HepG2 (cell line): ENCODE measurements around the gene CDT1. TPM values are rescaled to one million over a fixed set of nuclear protein-coding genes. Genes with fewer than 3 reads are reported as not detected.

Experiments used
- NFYB ChIP-seq: sonication (generic); formaldehyde crosslinking; IDR thresholded peaks from 2 replicates; pipeline ENCODE4 v1.4.0; 2020; ENCODE audit warnings: missing genetic modification reagents
- RORA ChIP-seq: sonication (generic); formaldehyde crosslinking; IDR thresholded peaks from 2 replicates; pipeline ENCODE4 v1.5.0; 2020; ENCODE audit warnings: mild to moderate bottlenecking, missing genetic modification reagents, moderate library complexity
- SRY ChIP-seq: sonication (generic); formaldehyde crosslinking; IDR thresholded peaks from 2 replicates; pipeline ENCODE4 v1.8.0; 2022; ENCODE audit warnings: mild to moderate bottlenecking, missing genetic modification reagents
- THAP11 ChIP-seq: IDR thresholded peaks from 2 replicates; pipeline ENCODE4 v1.6.1; 2016; ENCODE audit warnings: missing biosample characterization, missing genetic modification reagents
- ZEB1 ChIP-seq: IDR thresholded peaks from 2 replicates; pipeline ENCODE4 v1.6.1; 2012; ENCODE audit warnings: mild to moderate bottlenecking, low read depth, inconsistent platforms; ENCODE audit not compliant: insufficient replicate concordance
- ZKSCAN1 ChIP-seq: fragments of 150-350 bp; IDR thresholded peaks from 2 replicates; pipeline ENCODE4 v1.6.1; 2014; ENCODE audit warnings: low read length
- ZNF253 ChIP-seq: sonication (generic); formaldehyde crosslinking; IDR thresholded peaks from 2 replicates; pipeline ENCODE4 v1.8.0; 2022; ENCODE audit warnings: mild to moderate bottlenecking, missing genetic modification reagents, borderline replicate concordance
- ZSCAN20 ChIP-seq: sonication (generic); formaldehyde crosslinking; IDR thresholded peaks from 2 replicates; pipeline ENCODE4 v1.4.0; 2020; ENCODE audit warnings: missing genetic modification reagents, mild to moderate bottlenecking, borderline replicate concordance
- polyA plus RNA-seq, 8 experiments: library from polyadenylated mRNA; depleted of rRNA in 3 of 8; stranded (reverse) in 7 of 8; unstranded in 1 of 8; fragments of >200 nt; fragmentation: Illumina TruSeq in 4 of 8; extraction: Trizol in 4 of 8; gene quantifications; 2 replicates each; pipeline versions ENCODE4 v1.2.1 to v1.2.3, GENCODE V29; 2011 to 2016; ENCODE audit warnings: low read depth in 4 of 8, missing spikeins in 1 of 8, mixed read lengths in 1 of 8; ENCODE audit not compliant: insufficient read depth in 1 of 8
- total RNA-seq, 5 experiments: library from RNA; depleted of rRNA; stranded (reverse); fragments of >200 nt; fragmentation: Illumina TruSeq; extraction: Trizol; gene quantifications; 2 replicates each; pipeline ENCODE4 v1.2.3, GENCODE V29; 2016; ENCODE audit warnings: low read depth in 1 of 5
- TF ChIP-seq, protein P1 (sequence below): sonication (generic); formaldehyde crosslinking; IDR thresholded peaks from 2 replicates; pipeline ENCODE4 v1.4.0; 2020; ENCODE audit warnings: missing genetic modification reagents, borderline replicate concordance
- TF ChIP-seq, protein P2 (sequence below): sonication (generic); formaldehyde crosslinking; IDR thresholded peaks from 2 replicates; pipeline ENCODE4 v1.5.0; 2020; ENCODE audit warnings: mild to moderate bottlenecking, missing genetic modification reagents, borderline replicate concordance
- TF ChIP-seq, protein P3 (sequence below): sonication (generic); formaldehyde crosslinking; IDR thresholded peaks from 2 replicates; pipeline ENCODE4 v1.8.0; 2022; ENCODE audit warnings: missing genetic modification reagents, mild to moderate bottlenecking, borderline replicate concordance
- TF ChIP-seq, protein P4 (sequence below): sonication (generic); formaldehyde crosslinking; IDR thresholded peaks from 2 replicates; pipeline ENCODE4 v1.4.0; 2020; ENCODE audit warnings: missing genetic modification reagents
- TF ChIP-seq, protein P5 (sequence below): sonication (generic); formaldehyde crosslinking; IDR thresholded peaks from 2 replicates; pipeline ENCODE4 v1.4.0; 2020; ENCODE audit warnings: missing genetic modification reagents

The CDT1 gene
- total and polyA plus RNA-seq, 2 of the 13 experiments (the other 11 are each of a cell fraction or from before 2014, with no cell fraction given), result 23.1 to 23.8 TPM

DNA sequence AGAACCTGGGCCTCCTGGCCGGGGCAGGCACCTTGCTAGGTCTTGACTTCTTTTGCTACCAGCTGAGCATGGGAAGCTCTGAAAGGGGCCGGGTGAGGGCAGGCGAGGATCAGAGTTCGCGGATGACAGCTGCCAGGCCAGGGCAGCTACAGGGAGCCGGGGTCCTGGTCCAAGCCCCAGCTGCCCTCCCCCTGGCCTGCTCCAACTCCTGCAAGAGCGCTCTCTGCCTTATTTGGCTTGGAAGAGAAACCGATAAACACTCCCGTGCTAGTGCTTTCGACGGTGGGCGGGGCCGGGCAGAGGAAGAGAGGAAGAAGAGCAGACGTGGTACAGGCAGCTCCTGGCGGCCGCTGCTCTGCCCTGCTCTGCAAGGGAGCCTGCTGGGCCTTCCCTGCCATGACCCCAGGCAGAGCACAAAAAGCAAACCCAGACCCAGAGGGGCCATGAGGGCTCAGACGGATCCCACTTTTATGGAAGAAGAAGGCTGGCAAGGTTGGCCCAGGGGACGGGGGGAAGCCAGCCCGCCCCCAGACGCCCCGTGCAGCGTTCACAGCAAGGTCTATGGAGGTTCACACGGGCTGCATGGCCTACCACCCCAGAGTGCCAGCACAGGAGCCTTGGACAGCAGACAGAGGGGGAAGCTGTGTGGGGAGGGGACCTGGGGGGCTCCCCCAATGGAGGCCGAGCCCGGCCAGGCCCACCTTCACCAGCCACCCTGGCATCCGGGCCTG, 44.2 kb upstream of the CDT1 start (continued):
- TF ChIP-seq ZKSCAN1 (no peak; the same call in 1 of the 2 replicates), RORA (CRISPR knock-in tag) (no peak), THAP11 (peak; percentile 55; the same call in 1 of the 2 replicates), ZEB1 (peak; percentile 27), ZSCAN20 (CRISPR knock-in tag) (no peak; the same call in none of the 2 replicates), SRY (CRISPR knock-in tag) (0 out of 2 replicates have a peak, but pooled peaks have one; percentile 60), ZNF253 (CRISPR knock-in tag) (no peak), NFYB (CRISPR knock-in tag) (peak; percentile 15; the same call in 1 of the 2 replicates)
- TF ChIP-seq, protein P1, sequence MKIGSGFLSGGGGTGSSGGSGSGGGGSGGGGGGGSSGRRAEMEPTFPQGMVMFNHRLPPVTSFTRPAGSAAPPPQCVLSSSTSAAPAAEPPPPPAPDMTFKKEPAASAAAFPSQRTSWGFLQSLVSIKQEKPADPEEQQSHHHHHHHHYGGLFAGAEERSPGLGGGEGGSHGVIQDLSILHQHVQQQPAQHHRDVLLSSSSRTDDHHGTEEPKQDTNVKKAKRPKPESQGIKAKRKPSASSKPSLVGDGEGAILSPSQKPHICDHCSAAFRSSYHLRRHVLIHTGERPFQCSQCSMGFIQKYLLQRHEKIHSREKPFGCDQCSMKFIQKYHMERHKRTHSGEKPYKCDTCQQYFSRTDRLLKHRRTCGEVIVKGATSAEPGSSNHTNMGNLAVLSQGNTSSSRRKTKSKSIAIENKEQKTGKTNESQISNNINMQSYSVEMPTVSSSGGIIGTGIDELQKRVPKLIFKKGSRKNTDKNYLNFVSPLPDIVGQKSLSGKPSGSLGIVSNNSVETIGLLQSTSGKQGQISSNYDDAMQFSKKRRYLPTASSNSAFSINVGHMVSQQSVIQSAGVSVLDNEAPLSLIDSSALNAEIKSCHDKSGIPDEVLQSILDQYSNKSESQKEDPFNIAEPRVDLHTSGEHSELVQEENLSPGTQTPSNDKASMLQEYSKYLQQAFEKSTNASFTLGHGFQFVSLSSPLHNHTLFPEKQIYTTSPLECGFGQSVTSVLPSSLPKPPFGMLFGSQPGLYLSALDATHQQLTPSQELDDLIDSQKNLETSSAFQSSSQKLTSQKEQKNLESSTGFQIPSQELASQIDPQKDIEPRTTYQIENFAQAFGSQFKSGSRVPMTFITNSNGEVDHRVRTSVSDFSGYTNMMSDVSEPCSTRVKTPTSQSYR (CRISPR knock-in tag), result peak; percentile 39; the same call in 1 of the 2 replicates
- TF ChIP-seq, protein P2, sequence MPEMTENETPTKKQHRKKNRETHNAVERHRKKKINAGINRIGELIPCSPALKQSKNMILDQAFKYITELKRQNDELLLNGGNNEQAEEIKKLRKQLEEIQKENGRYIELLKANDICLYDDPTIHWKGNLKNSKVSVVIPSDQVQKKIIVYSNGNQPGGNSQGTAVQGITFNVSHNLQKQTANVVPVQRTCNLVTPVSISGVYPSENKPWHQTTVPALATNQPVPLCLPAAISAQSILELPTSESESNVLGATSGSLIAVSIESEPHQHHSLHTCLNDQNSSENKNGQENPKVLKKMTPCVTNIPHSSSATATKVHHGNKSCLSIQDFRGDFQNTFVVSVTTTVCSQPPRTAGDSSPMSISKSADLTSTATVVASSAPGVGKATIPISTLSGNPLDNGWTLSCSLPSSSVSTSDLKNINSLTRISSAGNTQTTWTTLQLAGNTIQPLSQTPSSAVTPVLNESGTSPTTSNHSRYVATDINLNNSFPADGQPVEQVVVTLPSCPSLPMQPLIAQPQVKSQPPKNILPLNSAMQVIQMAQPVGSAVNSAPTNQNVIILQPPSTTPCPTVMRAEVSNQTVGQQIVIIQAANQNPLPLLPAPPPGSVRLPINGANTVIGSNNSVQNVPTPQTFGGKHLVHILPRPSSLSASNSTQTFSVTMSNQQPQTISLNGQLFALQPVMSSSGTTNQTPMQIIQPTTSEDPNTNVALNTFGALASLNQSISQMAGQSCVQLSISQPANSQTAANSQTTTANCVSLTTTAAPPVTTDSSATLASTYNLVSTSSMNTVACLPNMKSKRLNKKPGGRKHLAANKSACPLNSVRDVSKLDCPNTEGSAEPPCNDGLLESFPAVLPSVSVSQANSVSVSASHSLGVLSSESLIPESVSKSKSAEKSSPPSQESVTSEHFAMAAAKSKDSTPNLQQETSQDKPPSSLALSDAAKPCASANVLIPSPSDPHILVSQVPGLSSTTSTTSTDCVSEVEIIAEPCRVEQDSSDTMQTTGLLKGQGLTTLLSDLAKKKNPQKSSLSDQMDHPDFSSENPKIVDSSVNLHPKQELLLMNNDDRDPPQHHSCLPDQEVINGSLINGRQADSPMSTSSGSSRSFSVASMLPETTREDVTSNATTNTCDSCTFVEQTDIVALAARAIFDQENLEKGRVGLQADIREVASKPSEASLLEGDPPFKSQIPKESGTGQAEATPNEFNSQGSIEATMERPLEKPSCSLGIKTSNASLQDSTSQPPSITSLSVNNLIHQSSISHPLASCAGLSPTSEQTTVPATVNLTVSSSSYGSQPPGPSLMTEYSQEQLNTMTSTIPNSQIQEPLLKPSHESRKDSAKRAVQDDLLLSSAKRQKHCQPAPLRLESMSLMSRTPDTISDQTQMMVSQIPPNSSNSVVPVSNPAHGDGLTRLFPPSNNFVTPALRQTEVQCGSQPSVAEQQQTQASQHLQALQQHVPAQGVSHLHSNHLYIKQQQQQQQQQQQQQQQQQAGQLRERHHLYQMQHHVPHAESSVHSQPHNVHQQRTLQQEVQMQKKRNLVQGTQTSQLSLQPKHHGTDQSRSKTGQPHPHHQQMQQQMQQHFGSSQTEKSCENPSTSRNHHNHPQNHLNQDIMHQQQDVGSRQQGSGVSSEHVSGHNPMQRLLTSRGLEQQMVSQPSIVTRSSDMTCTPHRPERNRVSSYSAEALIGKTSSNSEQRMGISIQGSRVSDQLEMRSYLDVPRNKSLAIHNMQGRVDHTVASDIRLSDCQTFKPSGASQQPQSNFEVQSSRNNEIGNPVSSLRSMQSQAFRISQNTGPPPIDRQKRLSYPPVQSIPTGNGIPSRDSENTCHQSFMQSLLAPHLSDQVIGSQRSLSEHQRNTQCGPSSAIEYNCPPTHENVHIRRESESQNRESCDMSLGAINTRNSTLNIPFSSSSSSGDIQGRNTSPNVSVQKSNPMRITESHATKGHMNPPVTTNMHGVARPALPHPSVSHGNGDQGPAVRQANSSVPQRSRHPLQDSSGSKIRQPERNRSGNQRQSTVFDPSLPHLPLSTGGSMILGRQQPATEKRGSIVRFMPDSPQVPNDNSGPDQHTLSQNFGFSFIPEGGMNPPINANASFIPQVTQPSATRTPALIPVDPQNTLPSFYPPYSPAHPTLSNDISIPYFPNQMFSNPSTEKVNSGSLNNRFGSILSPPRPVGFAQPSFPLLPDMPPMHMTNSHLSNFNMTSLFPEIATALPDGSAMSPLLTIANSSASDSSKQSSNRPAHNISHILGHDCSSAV (CRISPR knock-in tag), result no peak
- TF ChIP-seq, protein P3, sequence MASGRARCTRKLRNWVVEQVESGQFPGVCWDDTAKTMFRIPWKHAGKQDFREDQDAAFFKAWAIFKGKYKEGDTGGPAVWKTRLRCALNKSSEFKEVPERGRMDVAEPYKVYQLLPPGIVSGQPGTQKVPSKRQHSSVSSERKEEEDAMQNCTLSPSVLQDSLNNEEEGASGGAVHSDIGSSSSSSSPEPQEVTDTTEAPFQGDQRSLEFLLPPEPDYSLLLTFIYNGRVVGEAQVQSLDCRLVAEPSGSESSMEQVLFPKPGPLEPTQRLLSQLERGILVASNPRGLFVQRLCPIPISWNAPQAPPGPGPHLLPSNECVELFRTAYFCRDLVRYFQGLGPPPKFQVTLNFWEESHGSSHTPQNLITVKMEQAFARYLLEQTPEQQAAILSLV (CRISPR knock-in tag), result peak; percentile 68; the same call in 1 of the 2 replicates
- TF ChIP-seq, protein P4, sequence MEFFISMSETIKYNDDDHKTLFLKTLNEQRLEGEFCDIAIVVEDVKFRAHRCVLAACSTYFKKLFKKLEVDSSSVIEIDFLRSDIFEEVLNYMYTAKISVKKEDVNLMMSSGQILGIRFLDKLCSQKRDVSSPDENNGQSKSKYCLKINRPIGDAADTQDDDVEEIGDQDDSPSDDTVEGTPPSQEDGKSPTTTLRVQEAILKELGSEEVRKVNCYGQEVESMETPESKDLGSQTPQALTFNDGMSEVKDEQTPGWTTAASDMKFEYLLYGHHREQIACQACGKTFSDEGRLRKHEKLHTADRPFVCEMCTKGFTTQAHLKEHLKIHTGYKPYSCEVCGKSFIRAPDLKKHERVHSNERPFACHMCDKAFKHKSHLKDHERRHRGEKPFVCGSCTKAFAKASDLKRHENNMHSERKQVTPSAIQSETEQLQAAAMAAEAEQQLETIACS (CRISPR knock-in tag), result no peak
- TF ChIP-seq, protein P5, sequence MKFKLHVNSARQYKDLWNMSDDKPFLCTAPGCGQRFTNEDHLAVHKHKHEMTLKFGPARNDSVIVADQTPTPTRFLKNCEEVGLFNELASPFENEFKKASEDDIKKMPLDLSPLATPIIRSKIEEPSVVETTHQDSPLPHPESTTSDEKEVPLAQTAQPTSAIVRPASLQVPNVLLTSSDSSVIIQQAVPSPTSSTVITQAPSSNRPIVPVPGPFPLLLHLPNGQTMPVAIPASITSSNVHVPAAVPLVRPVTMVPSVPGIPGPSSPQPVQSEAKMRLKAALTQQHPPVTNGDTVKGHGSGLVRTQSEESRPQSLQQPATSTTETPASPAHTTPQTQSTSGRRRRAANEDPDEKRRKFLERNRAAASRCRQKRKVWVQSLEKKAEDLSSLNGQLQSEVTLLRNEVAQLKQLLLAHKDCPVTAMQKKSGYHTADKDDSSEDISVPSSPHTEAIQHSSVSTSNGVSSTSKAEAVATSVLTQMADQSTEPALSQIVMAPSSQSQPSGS (CRISPR knock-in tag), result peak; percentile 48; the same call in 1 of the 2 replicates
